Keratinocyte (primary cell): Measurements from ENCODE around the gene GNLY. TPM values are rescaled to one million over a fixed set of nuclear protein-coding genes. Genes with fewer than 3 reads are reported as not detected.

Experiments
- DNase-seq: peaks from one replicate; pipeline ENCODE4 v3.0.0-alpha.2; 2011; ENCODE audit warnings: low read depth, missing footprints, low spot score
- FAIRE-seq: peaks from 2 replicates; lab custom pipeline; 2011; peaks lifted over from hg19 to GRCh38; lab: Jason Lieb, UNC
- H2AFZ ChIP-seq: 2 replicates; pipeline ENCODE4 v1.6.0; 2012; ENCODE audit warnings: low read length, control low read depth, inconsistent platforms; ENCODE audit not compliant: control insufficient read depth
- H3K27ac ChIP-seq: 2 replicates; pipeline ENCODE4 v1.5.1; 2011; ENCODE audit warnings: low read length; ENCODE audit not compliant: control insufficient read depth, insufficient read depth
- H3K27me3 ChIP-seq: 3 replicates; pipeline ENCODE4 v1.6.0; 2011; ENCODE audit warnings: low read length; ENCODE audit not compliant: control insufficient read depth, insufficient read depth; ENCODE audit errors: extremely low read depth
- H3K36me3 ChIP-seq, 2 experiments: 2 replicates in 1 of 2; 3 replicates in 1 of 2; pipeline ENCODE4 v1.5.1; 2011; ENCODE audit warnings: low read length in 2 of 2, mild to moderate bottlenecking in 1 of 2; ENCODE audit not compliant: control insufficient read depth in 2 of 2, insufficient read depth in 2 of 2; ENCODE audit errors: extremely low read depth in 1 of 2
- H3K4me1 ChIP-seq: 3 replicates; pipeline ENCODE4 v1.5.1; 2011; ENCODE audit warnings: low read length; ENCODE audit not compliant: control insufficient read depth, insufficient read depth; ENCODE audit errors: extremely low read depth
- H3K4me2 ChIP-seq: 3 replicates; pipeline ENCODE4 v1.6.0; 2011; ENCODE audit warnings: low read depth, low read length; ENCODE audit not compliant: control insufficient read depth, insufficient read depth; ENCODE audit errors: extremely low read depth
- H3K4me3 ChIP-seq, 3 experiments: fragments of 200-600 bp in 1 of 3; sonication (generic) in 1 of 3; 2 replicates in 2 of 3; 3 replicates in 1 of 3; pipeline ENCODE4 v1.5.1; 2011 to 2016; ENCODE audit warnings: low read length in 3 of 3, mild to moderate bottlenecking in 3 of 3, control low read depth in 2 of 3, inconsistent platforms in 1 of 3, low read depth in 1 of 3, mixed read lengths in 1 of 3, mixed run types in 1 of 3, moderate library complexity in 1 of 3; ENCODE audit not compliant: control insufficient read depth in 2 of 3, insufficient read depth in 2 of 3; ENCODE audit errors: extremely low read depth in 1 of 3
- H3K79me2 ChIP-seq: 2 replicates; pipeline ENCODE4 v1.6.0; 2012; ENCODE audit warnings: low read length; ENCODE audit not compliant: control insufficient read depth, insufficient read depth
- H3K9ac ChIP-seq: 3 replicates; pipeline ENCODE4 v1.6.0; 2011; ENCODE audit warnings: low read length; ENCODE audit not compliant: control insufficient read depth, insufficient read depth; ENCODE audit errors: extremely low read depth
- H3K9me1 ChIP-seq: 3 replicates; pipeline ENCODE4 v1.6.0; 2011; ENCODE audit warnings: low read length; ENCODE audit not compliant: control insufficient read depth, insufficient read depth; ENCODE audit errors: extremely low read depth
- H3K9me3 ChIP-seq: 2 replicates; pipeline ENCODE4 v1.5.1; 2012; ENCODE audit warnings: low read depth, low read length; ENCODE audit not compliant: control insufficient read depth
- H4K20me1 ChIP-seq: 3 replicates; pipeline ENCODE4 v1.6.0; 2011; ENCODE audit warnings: low read length; ENCODE audit not compliant: control insufficient read depth, insufficient read depth; ENCODE audit errors: extremely low read depth
- EZH2 ChIP-seq: IDR thresholded peaks from one replicate; pipeline ENCODE4 v1.6.1; 2012; ENCODE audit warnings: inconsistent platforms, mild to moderate bottlenecking, low read length, moderate library complexity
- dilution Hi-C: fragments of 300-500 bp; cut with MboI; formaldehyde crosslinking; loops from one replicate; pipeline ENCODE4 v1.7.0; 2020; ENCODE audit warnings: low sequenced_read_pairs; ENCODE audit not compliant: extremely low pct_ligation_motif_present
- polyA plus RNA-seq, 5 experiments: library from polyadenylated mRNA; depleted of rRNA in 3 of 5; stranded (reverse) in 3 of 5; stranded (forward) in 1 of 5; unstranded in 1 of 5; fragments of >200 nt; gene quantifications; 1 replicate in 1 of 5; 2 replicates in 3 of 5; 3 replicates in 1 of 5; pipeline versions ENCODE4 v1.2.1 to v1.2.3, GENCODE V29; 2011 to 2012; ENCODE audit warnings: missing spikeins in 2 of 5, low read depth in 1 of 5, low replicate concordance in 1 of 5
- TF ChIP-seq, protein P1 (sequence below), 3 experiments: IDR thresholded peaks in 1 of 3; conservative IDR thresholded peaks in 1 of 3; optimal IDR thresholded peaks in 1 of 3; 2 replicates in 2 of 3; 3 replicates in 1 of 3; pipeline versions ENCODE3 to v1.5.1; 2011; ENCODE audit warnings: low read length in 3 of 3, mild to moderate bottlenecking in 3 of 3, moderate library complexity in 2 of 3, control low read depth in 1 of 3, inconsistent platforms in 1 of 3; ENCODE audit not compliant: insufficient read depth in 2 of 3; ENCODE audit errors: extremely low read depth in 1 of 3

Gene GNLY
- polyA plus RNA-seq, 1 donor (not counting 4 experiments of a cell fraction or from before 2014, with no cell fraction given): not detected

DNA sequence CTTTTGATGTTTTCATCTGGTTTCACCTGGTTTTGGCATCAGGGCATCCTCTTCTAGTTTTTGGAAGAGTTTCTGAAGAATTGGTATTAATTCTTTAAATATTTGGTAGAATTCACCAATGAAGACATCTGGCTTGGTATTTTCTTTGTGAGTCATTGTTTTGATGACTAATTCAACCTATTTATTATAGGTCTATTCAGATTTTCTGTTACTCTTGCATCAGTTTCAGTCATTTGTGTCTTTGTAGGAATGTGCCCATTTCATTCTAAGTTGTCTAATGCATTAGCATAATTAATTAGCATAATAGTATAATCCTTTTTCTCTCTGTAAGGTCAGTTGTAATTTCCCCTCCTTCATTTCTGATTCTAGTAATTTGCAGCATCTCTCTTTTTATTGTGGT, 8.0 kb downstream of the GNLY start:
- no peak overlapping the region for H2AFZ ChIP-seq
- H3K4me1 ChIP-seq: peaks cover 28% of the 10 kb centered on the region
- H4K20me1 ChIP-seq: no peaks in the 10 kb centered on the region
- peak overlapping the region in 1 of 3 experiments; percentile 40 for H3K4me3 ChIP-seq
- peak overlapping the region; percentile 71 for H3K4me2 ChIP-seq
- dilution Hi-C loops: loop anchor here (25.0 kb wide), 1 partner anchor 110 kb away; no protein-coding TSS in a partner anchor
- TF ChIP-seq, protein P1, sequence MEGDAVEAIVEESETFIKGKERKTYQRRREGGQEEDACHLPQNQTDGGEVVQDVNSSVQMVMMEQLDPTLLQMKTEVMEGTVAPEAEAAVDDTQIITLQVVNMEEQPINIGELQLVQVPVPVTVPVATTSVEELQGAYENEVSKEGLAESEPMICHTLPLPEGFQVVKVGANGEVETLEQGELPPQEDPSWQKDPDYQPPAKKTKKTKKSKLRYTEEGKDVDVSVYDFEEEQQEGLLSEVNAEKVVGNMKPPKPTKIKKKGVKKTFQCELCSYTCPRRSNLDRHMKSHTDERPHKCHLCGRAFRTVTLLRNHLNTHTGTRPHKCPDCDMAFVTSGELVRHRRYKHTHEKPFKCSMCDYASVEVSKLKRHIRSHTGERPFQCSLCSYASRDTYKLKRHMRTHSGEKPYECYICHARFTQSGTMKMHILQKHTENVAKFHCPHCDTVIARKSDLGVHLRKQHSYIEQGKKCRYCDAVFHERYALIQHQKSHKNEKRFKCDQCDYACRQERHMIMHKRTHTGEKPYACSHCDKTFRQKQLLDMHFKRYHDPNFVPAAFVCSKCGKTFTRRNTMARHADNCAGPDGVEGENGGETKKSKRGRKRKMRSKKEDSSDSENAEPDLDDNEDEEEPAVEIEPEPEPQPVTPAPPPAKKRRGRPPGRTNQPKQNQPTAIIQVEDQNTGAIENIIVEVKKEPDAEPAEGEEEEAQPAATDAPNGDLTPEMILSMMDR (optimal IDR thresholded peaks at IDR 0.05 in 1 of 3, IDR thresholded peaks at IDR 0.05 in 1 of 3, conservative IDR thresholded peaks at IDR 0.05 in 1 of 3; ENCODE audit: extremely low read depth in 1 of 3, insufficient read depth in 2 of 3, low read length in 3 of 3): no peak
- no peak for TF ChIP-seq EZH2
- H3K27me3 ChIP-seq: peaks cover 7% of the 10 kb centered on the region
- no peaks in the 10 kb centered on the region for H3K9me3 ChIP-seq
- H3K36me3 ChIP-seq: no peaks in the 10 kb centered on the region
- DNase-seq (no peak), FAIRE-seq (no peak)
- no peaks in the 10 kb centered on the region for H3K79me2 ChIP-seq
- no peaks in the 10 kb centered on the region for H3K9me1 ChIP-seq
- peak overlapping the region; percentile 82 for H3K27ac ChIP-seq
- H3K9ac ChIP-seq: peak overlapping the region; percentile 34

DNA sequence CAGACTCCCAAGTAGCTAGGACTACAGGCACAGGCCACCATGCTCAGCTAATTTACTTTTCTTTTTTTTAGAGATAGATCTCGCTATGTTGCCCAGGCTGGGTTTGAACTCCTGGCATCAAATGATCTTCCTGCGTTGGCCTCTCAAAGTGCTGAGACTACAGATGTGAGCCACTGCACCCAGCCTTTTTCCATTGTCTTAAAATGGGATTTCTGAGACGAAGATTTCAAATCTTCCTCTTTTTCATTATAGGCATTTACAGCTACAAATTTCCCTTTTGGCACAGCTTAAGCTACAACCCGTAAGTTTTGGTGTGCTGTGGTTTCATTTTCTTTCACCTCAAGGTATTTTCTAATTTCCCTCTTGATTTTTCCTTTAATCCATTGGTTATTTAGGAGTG, 8.6 kb downstream of the GNLY start:
- Histone ChIP-seq H2AFZ (no peak overlapping the region), H3K79me2 (no peaks in the 10 kb centered on the region), H3K4me2 (peak overlapping the region; percentile 71), H3K27me3 (peaks cover 7% of the 10 kb centered on the region), H4K20me1 (no peaks in the 10 kb centered on the region), H3K4me3 (no peak overlapping the region), H3K9ac (no peak overlapping the region), H3K9me3 (no peaks in the 10 kb centered on the region), H3K27ac (peak overlapping the region; percentile 82), H3K4me1 (peaks cover 28% of the 10 kb centered on the region), H3K36me3 (no peaks in the 10 kb centered on the region), H3K9me1 (no peaks in the 10 kb centered on the region)
- DNase-seq (no peak), FAIRE-seq (no peak)
- dilution Hi-C loops: loop anchor here (25.0 kb wide), 1 partner anchor 110 kb away; no protein-coding TSS in a partner anchor
- TF ChIP-seq, protein P1 (optimal IDR thresholded peaks at IDR 0.05 in 1 of 3, IDR thresholded peaks at IDR 0.05 in 1 of 3, conservative IDR thresholded peaks at IDR 0.05 in 1 of 3; ENCODE audit: extremely low read depth in 1 of 3, insufficient read depth in 2 of 3, low read length in 3 of 3): no peak
- no peak for TF ChIP-seq EZH2
